HCT116 (cell line): ENCODE results near the gene MAN2A2. TPM values are rescaled to one million over a fixed set of nuclear protein-coding genes. Genes with fewer than 3 reads are reported as not detected.

Experiments used
- ATAC-seq: fragments of 200-7000 bp; cut with Tn5 transposase; 2 replicates; pipeline ENCODE4 v1.9.1; 2020; ENCODE audit warnings: mild to moderate bottlenecking, moderate library complexity
- BruUV-seq: library from RNA; stranded (reverse); fragments of 400-500 nt; replicated peaks from 2 replicates; lab custom pipeline; 2021; lab: Mats Ljungman, UMichigan
- CTCF ChIA-PET: fragments of 300-600 bp; sonication (Branson Sonifier 250); formaldehyde crosslinking; loops from one replicate; lab custom pipeline; 2021; ENCODE audit warnings: antibody characterized with exemption; lab: Charles Lee
- POLR2A ChIA-PET: fragments of 300-600, 350-600 bp; sonication (Branson Sonifier 250); formaldehyde crosslinking; loops from one replicate; lab custom pipeline; 2021; ENCODE audit warnings: antibody characterized with exemption; lab: Charles Lee
- RAD21 ChIA-PET, 2 experiments: fragments of 300-600 bp; sonication (Branson Sonifier 250); formaldehyde crosslinking; loops; one replicate each; lab custom pipeline; 2023; ENCODE audit warnings: low total read pairs in 2 of 2; ENCODE audit not compliant: uncharacterized antibody in 2 of 2, unreplicated experiment in 2 of 2, low non-redundant PET in 1 of 2; lab: Charles Lee
- DNase-seq: peaks from one replicate; pipeline ENCODE4 v3.0.0-alpha.2; 2010; ENCODE audit warnings: low read depth, low spot score
- H2AFZ ChIP-seq: fragments of 200-600 bp; shearing (Covaris generic), sonication (generic); 2 replicates; pipeline ENCODE4 v1.6.1; 2017; ENCODE audit warnings: low read depth, mixed run types, mixed read lengths, antibody characterized with exemption, low read length; ENCODE audit not compliant: poor library complexity, severe bottlenecking
- H3K27ac ChIP-seq: 2 replicates; pipeline ENCODE4 v1.5.1; 2012; ENCODE audit warnings: low read depth, low read length
- H3K27me3 ChIP-seq: fragments of 200-600 bp; sonication (generic); 2 replicates; pipeline ENCODE4 v1.6.1; 2016; ENCODE audit warnings: mixed run types, low read length, mixed read lengths; ENCODE audit not compliant: insufficient read depth
- H3K36me3 ChIP-seq, 2 experiments: fragments of 200-500 bp in 1 of 2; fragments of 200-600 bp in 1 of 2; sonication (Bioruptor generic) in 1 of 2; sonication (generic) in 1 of 2; 2 replicates each; pipeline versions ENCODE4 v1.5.1 to v1.6.1; 2014 to 2016; ENCODE audit warnings: low read length in 2 of 2, inconsistent platforms in 1 of 2, mixed read lengths in 1 of 2, mixed run types in 1 of 2; ENCODE audit not compliant: insufficient read depth in 2 of 2, control insufficient read depth in 1 of 2
- H3K4me1 ChIP-seq, 2 experiments: fragments of 200-600 bp in 1 of 2; sonication (generic) in 1 of 2; 2 replicates each; pipeline versions ENCODE4 v1.5.1 to v1.6.1; 2012 to 2017; ENCODE audit warnings: low read length in 2 of 2, inconsistent platforms in 1 of 2, mild to moderate bottlenecking in 1 of 2, mixed read lengths in 1 of 2, mixed run types in 1 of 2, moderate library complexity in 1 of 2; ENCODE audit not compliant: insufficient read depth in 2 of 2, control insufficient read depth in 1 of 2
- H3K4me2 ChIP-seq: fragments of 200-600 bp; sonication (generic); 2 replicates; pipeline ENCODE4 v1.6.1; 2017; ENCODE audit warnings: mixed run types, low read length, mixed read lengths
- H3K4me3 ChIP-seq, 2 experiments: fragments of 200-600 bp in 1 of 2; sonication (generic) in 1 of 2; replicated peaks in 1 of 2; 2 replicates each; pipeline ENCODE4 v1.5.1; 2011 to 2016; ENCODE audit warnings: low read length in 2 of 2, control low read depth in 1 of 2, low read depth in 1 of 2, mild to moderate bottlenecking in 1 of 2, mixed read lengths in 1 of 2, mixed run types in 1 of 2
- H3K79me2 ChIP-seq: fragments of 200-600 bp; sonication (generic); 2 replicates; pipeline ENCODE4 v1.6.1; 2017; ENCODE audit warnings: mild to moderate bottlenecking, mixed run types, low read length, moderate library complexity, mixed read lengths; ENCODE audit not compliant: insufficient read depth
- H3K9ac ChIP-seq: fragments of 200-600 bp; sonication (generic); 2 replicates; pipeline ENCODE4 v1.6.1; 2016; ENCODE audit warnings: low read length, mixed read lengths
- H3K9me2 ChIP-seq: fragments of 200-600 bp; sonication (generic), shearing (Covaris generic); 2 replicates; pipeline ENCODE4 v1.6.1; 2017; ENCODE audit warnings: mixed run types, mild to moderate bottlenecking, moderate library complexity; ENCODE audit not compliant: insufficient read depth
- H3K9me3 ChIP-seq, 2 experiments: fragments of 200-500 bp in 1 of 2; fragments of 200-600 bp in 1 of 2; sonication (Bioruptor generic) in 1 of 2; sonication (generic) in 1 of 2; 2 replicates each; pipeline ENCODE4 v1.6.1; 2014 to 2017; ENCODE audit warnings: low read length in 2 of 2, mixed read lengths in 2 of 2, inconsistent platforms in 1 of 2, low read depth in 1 of 2, mild to moderate bottlenecking in 1 of 2, mixed run types in 1 of 2, moderate library complexity in 1 of 2; ENCODE audit not compliant: control insufficient read depth in 1 of 2, insufficient read depth in 1 of 2
- H4K20me1 ChIP-seq: fragments of 200-600 bp; sonication (generic), shearing (Covaris generic); 2 replicates; pipeline ENCODE4 v1.6.1; 2017; ENCODE audit warnings: mixed run types, mild to moderate bottlenecking, moderate library complexity; ENCODE audit not compliant: insufficient read depth
- CEBPB ChIP-seq: IDR thresholded peaks from 2 replicates; pipeline ENCODE4 v1.6.1; 2012; ENCODE audit warnings: low read depth
- CTCF ChIP-seq, 3 experiments: fragments of 200-600 bp in 1 of 3; sonication (generic) in 1 of 3; IDR thresholded peaks in 2 of 3; conservative IDR thresholded peaks in 1 of 3; 2 replicates each; pipeline ENCODE4 v1.5.1; 2012 to 2017; ENCODE audit warnings: low read depth in 2 of 3, low read length in 2 of 3, antibody characterized with exemption in 1 of 3, borderline replicate concordance in 1 of 3, control low read depth in 1 of 3, mild to moderate bottlenecking in 1 of 3, mixed read lengths in 1 of 3, mixed run types in 1 of 3, moderate library complexity in 1 of 3; ENCODE audit not compliant: insufficient read depth in 1 of 3
- EGR1 ChIP-seq: IDR thresholded peaks from 2 replicates; pipeline ENCODE4 v1.6.1; 2012; ENCODE audit warnings: low read depth
- ELF1 ChIP-seq: IDR thresholded peaks from 2 replicates; pipeline ENCODE4 v1.6.1; 2012; ENCODE audit warnings: low read depth, borderline replicate concordance
- EZH2phosphoT487 ChIP-seq: fragments of 200-600 bp; IDR thresholded peaks from 2 replicates; pipeline ENCODE4 v1.6.1; 2018; ENCODE audit warnings: antibody characterized with exemption, borderline replicate concordance
- FOSL1 ChIP-seq: IDR thresholded peaks from 2 replicates; pipeline ENCODE4 v1.6.1; 2012; ENCODE audit warnings: low read depth
- JUND ChIP-seq: IDR thresholded peaks from 2 replicates; pipeline ENCODE4 v1.6.1; 2012
- POLR2A ChIP-seq: IDR thresholded peaks from 2 replicates; pipeline ENCODE4 v1.7.0; 2011; ENCODE audit warnings: borderline replicate concordance; ENCODE audit not compliant: insufficient read depth, insufficient read length; ENCODE audit errors: extremely low read depth
- POLR2AphosphoS5 ChIP-seq: IDR thresholded peaks from 2 replicates; pipeline ENCODE4 v1.6.1; 2011; ENCODE audit warnings: mild to moderate bottlenecking, low read depth, low read length, moderate library complexity
- RAD21 ChIP-seq: IDR thresholded peaks from 2 replicates; pipeline ENCODE4 v1.6.1; 2012; ENCODE audit warnings: low read depth, mild to moderate bottlenecking
- REST ChIP-seq: IDR thresholded peaks from 2 replicates; pipeline ENCODE4 v1.6.1; 2012; ENCODE audit warnings: low read depth
- SP1 ChIP-seq: IDR thresholded peaks from 2 replicates; pipeline ENCODE4 v1.6.1; 2012; ENCODE audit warnings: low read depth
- SRF ChIP-seq: IDR thresholded peaks from 2 replicates; pipeline ENCODE4 v1.6.1; 2012; ENCODE audit warnings: low read depth
- YY1 ChIP-seq: IDR thresholded peaks from 2 replicates; pipeline ENCODE4 v1.6.1; 2011; ENCODE audit warnings: low read length, low read depth, moderate library complexity, mild to moderate bottlenecking; ENCODE audit not compliant: insufficient replicate concordance; ENCODE audit errors: extremely low read depth
- intact Hi-C: fragments of 100-400 bp; cut with micrococcal nuclease; formaldehyde crosslinking; loops from 2 replicates; pipeline ENCODE4 v1.10.0; 2022
- total RNA-seq: library from RNA; stranded (reverse); gene quantifications from one replicate; pipeline ENCODE4 v1.2.1, GENCODE V29; 2021; ENCODE audit not compliant: unreplicated experiment
- TF ChIP-seq, protein P1 (sequence below): IDR thresholded peaks from 2 replicates; pipeline ENCODE4 v1.6.1; 2012
- TF ChIP-seq, protein P2 (sequence below): IDR thresholded peaks from 2 replicates; pipeline ENCODE4 v1.6.1; 2011; ENCODE audit warnings: mild to moderate bottlenecking, low read length, moderate library complexity; ENCODE audit not compliant: insufficient replicate concordance; ENCODE audit errors: extremely low read depth

Gene MAN2A2
- total RNA-seq, 1 experiment from 2014 or later: 44.9 TPM

DNA sequence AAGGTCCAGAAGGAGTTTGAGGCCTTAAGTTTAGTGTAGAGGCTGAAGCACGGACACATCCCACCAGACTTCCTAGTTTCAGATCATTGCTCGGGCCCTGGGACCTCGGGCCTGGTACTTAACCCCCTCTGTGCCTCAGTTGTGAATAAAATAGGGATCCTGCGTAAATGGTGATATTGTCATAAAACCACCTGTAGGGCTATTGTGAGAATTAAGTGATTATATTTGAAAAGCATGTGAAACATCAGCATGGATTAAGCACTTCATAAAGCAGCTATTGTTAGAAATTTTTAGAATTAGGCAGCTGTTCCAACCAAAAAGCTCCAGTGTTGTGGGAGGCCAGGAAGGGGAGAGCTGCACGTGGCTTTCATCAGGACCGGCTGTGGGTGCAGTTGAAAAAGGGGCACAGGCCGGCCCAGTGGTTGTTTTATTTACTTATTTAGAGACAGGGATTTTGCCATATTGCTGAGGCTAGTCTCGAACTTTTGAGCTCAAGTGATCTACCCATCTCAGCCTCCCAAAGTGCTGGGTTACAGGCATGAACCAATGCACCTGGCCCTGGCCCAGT lies 56.0 kb downstream of the MAN2A2 start:
- H3K4me1 ChIP-seq: peaks cover 11 to 19% of the 10 kb centered on the region in 2 experiments
- no peaks in the 10 kb centered on the region for H4K20me1 ChIP-seq
- no peak for TF ChIP-seq CTCF (IDR thresholded peaks at IDR 0.05 in 2 of 3, conservative IDR thresholded peaks at IDR 0.05 in 1 of 3; ENCODE audit: borderline replicate concordance in 1 of 3, insufficient read depth in 1 of 3, low read depth in 2 of 3, low read length in 2 of 3)
- TF ChIP-seq SP1: no peak
- TF ChIP-seq, protein P1, sequence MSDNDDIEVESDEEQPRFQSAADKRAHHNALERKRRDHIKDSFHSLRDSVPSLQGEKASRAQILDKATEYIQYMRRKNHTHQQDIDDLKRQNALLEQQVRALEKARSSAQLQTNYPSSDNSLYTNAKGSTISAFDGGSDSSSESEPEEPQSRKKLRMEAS: no peak
- TF ChIP-seq CEBPB: no peak
- no peak for TF ChIP-seq EGR1
- TF ChIP-seq FOSL1: no peak
- TF ChIP-seq REST: no peak
- no peak for TF ChIP-seq YY1
- no peak for TF ChIP-seq POLR2A
- TF ChIP-seq POLR2AphosphoS5: no peak
- TF ChIP-seq, protein P2, sequence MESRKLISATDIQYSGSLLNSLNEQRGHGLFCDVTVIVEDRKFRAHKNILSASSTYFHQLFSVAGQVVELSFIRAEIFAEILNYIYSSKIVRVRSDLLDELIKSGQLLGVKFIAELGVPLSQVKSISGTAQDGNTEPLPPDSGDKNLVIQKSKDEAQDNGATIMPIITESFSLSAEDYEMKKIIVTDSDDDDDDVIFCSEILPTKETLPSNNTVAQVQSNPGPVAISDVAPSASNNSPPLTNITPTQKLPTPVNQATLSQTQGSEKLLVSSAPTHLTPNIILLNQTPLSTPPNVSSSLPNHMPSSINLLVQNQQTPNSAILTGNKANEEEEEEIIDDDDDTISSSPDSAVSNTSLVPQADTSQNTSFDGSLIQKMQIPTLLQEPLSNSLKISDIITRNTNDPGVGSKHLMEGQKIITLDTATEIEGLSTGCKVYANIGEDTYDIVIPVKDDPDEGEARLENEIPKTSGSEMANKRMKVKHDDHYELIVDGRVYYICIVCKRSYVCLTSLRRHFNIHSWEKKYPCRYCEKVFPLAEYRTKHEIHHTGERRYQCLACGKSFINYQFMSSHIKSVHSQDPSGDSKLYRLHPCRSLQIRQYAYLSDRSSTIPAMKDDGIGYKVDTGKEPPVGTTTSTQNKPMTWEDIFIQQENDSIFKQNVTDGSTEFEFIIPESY: no peak
- TF ChIP-seq SRF: no peak
- no peak for TF ChIP-seq ELF1
- no peak for TF ChIP-seq EZH2phosphoT487
- no peak for TF ChIP-seq JUND
- no peak for TF ChIP-seq RAD21
- no peaks in the 10 kb centered on the region for H3K9me3 ChIP-seq
- H3K9ac ChIP-seq: no peak overlapping the region
- ChIA-PET CTCF (interaction anchor here (2.6 kb wide), 1 partner anchor 24 kb away, joined by 8 read pairs; the partner anchor contains the start of gene UNC45A), RAD21 (no interaction called here), POLR2A (interaction anchor here (0.7 to 1.1 kb wide), 2 partner anchors 13 to 301 kb away, joined by 3 read pairs; no protein-coding TSS in a partner anchor)
- peaks cover 19 to 23% of the 10 kb centered on the region in 2 experiments; a peak in 3 of 4 replicates for H3K36me3 ChIP-seq
- DNase-seq (no peak), ATAC-seq (no peak)
- H3K27me3 ChIP-seq: no peaks in the 10 kb centered on the region
- H3K79me2 ChIP-seq: peaks cover 40% of the 10 kb centered on the region
- no peak overlapping the region for H3K4me2 ChIP-seq
- intact Hi-C loops: no loop called here
- H2AFZ ChIP-seq: no peak overlapping the region
- no peaks in the 10 kb centered on the region for H3K9me2 ChIP-seq
- no peak overlapping the region for H3K4me3 ChIP-seq
- H3K27ac ChIP-seq: no peak overlapping the region
- no TSS peak for BruUV-seq
